GM18502 (cell line): ENCODE measurements around the gene ENOX1.
A peak's percentile ranks its signal among the peaks of the same experiment; 100 is the strongest.

Source experiments
- ATAC-seq: cut with Tn5 transposase; IDR thresholded peaks from one replicate; pipeline ENCODE4 v1.9.1; 2021; ENCODE audit warnings: mild to moderate bottlenecking; ENCODE audit not compliant: unreplicated experiment, poor library complexity

The ENOX1 gene

DNA sequence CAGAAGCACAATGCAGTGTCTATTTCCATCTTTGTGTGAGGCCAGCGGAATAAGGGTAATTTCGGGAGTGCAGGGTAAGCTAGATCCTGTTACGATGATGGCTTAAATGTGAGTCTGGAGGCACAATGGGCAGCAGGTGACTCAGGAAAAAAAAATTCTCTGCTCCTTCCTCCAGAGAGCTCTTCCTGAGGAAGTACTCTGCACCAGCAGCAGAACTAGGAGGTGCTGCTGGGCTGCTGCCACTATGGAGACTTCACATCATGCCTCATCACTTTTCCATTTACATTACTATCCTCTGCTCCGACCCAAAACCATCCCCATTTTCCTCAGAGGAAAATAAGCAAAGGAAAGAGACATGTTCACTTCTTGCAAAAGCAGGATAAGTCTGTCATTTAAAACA is 481.4 kb downstream of the ENOX1 start:
- ATAC-seq, result no peak

DNA sequence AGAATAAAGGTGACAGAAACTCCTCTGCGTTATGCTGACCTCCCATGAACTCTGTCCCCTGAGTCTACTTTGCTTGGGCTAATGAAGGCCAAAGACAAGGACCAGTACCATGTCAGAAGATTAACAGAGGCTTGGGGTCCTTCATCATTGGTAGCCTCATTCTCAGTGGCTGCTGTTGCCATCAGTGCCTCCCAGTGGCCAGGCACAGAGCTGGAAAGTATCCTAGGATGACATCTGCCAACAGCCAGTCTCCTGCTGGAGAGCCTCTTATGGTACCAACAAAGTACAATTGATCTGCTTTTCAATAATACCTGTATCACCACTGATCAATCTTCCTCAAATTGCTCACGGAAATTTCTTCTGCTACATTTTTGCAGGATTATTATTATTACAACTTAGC is 481.8 kb downstream of the ENOX1 start:
- no peak for ATAC-seq

DNA sequence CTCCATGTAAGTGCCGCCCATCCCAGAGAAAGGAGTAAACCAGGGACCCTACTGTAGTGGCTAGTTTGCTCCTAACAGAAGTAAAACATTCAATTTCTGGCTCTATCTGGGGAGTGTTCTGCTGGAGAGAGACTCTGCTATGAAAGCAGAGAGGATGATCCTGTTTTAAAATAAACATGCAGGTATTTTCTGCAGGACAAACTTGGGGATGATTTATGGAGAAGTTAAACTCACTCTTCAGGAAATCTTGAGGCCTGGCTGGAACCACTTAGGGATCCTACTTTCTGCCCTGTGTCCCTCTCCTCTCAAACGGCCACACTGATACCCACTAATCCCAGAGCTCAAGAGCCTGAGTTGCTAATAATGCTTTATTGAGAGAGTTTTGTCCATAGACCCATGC is 482.3 kb downstream of the ENOX1 start:
- ATAC-seq, result no peak

DNA sequence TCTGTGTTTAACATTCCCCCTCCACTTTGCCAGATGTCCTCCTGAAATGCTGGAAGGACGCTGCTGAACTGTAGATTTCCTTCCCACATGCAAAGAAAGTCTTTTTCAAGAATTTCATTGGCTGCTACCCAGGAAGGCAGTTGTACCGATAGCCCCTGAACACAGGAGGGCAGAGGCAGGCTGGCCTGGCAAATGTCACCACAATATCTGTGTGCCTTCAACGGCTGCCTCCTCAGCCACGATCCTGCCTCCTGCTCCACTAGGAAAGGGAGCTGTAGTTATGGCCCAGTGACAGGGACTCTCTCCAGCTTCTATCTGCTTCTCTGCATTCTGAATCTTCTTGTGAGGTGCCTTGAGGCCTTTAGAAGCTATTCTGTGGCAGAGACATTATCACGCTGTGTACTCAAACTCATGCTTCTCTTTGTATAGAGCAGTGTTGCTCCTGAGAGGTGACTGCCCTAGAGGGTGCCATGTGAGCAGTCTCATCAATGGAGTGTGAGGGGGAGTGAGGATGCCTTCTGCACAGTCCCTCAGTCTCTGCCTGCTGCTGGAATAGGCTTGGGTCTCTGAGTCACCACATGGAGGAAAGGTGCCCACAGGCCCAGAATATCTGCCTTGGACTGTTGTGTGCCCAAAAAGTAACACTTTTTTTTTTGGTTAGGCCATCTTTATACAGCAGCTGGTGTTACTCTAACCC is 483.6 kb downstream of the ENOX1 start:
- peak; percentile 69 for ATAC-seq

DNA sequence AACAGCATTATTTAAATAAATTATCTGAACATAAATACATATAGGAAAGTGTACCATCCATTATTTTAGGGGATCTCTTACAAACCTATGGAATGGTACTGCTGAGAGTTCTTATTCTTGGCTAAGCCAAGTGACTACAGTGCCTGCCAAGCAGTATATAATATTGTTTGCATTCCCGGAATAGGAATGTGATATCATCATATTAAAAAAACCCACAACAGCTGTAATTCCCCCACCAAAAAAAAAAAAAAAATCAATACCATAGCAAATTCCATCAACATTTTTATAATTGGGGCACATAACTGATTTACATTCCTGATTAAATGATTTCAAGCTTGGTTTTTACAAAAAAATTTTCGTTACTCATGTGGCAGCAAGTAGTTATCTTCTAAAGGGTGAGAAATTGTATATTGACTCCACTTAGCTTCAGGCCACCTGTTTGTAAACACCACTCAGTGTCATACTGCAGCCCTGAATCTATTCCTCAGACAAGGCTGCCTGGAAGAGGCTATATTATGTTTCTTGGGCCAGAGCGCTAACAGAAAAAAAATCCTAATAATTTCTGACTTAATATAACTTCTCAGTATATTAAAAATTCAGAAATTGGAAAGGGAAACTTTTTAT is 485.3 kb downstream of the ENOX1 start:
- ATAC-seq, result no peak

DNA sequence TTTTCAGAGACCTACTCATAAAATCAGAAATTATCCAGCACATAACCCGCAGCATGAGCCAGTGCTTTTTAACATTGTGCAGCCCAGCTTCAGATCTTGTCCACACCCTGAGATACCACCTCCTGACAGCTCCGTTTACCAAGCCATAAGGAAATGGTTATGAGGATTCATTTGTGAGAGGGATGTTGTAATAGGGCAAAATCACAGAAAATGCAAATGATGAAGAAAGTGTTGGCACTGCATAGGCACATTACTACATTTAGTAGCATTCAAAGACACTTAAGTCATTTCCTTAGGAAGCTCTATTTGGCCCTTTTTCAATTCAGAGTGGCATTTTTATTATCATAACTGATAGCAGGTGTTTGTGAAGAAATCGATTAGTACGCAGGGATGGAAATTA is 485.9 kb downstream of the ENOX1 start:
- no peak for ATAC-seq

DNA sequence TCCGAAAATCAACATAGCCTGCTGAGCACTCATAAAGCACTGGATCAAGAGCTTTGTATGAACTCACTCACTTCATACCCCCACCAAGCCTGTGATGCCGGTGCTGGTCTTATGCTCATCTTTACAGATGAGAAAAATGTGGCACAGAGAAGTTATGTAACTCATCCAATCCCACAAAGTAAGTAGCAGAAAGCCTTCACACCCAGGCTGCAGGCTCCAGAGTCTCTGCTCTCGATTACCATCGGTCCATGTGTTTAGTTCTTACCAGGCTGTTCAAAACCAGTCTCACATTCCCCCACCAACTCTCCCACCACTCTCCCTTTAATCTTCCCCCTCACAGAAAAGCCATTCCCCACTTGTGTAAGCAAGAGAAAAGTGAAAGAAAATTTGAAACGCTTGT is 487.4 kb downstream of the ENOX1 start:
- ATAC-seq, result no peak

DNA sequence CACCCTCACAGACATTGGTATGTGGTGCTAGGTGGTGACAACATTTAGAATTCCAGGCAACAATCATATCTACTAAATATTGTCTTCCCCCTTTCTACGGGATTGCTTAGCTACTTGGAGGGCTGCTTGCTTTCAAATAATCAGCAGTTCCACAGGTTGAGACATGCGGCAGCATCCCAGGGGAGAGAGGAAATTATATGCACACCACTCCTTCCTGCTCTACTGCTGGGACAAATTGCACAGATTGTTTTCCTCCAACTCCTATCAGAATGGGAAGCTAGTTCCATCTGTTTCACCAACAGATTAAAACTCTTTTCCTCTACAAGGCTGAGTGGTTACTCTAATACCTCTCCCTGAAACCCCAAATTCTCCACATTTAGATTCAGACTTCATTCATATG is 488.0 kb downstream of the ENOX1 start:
- no peak for ATAC-seq

DNA sequence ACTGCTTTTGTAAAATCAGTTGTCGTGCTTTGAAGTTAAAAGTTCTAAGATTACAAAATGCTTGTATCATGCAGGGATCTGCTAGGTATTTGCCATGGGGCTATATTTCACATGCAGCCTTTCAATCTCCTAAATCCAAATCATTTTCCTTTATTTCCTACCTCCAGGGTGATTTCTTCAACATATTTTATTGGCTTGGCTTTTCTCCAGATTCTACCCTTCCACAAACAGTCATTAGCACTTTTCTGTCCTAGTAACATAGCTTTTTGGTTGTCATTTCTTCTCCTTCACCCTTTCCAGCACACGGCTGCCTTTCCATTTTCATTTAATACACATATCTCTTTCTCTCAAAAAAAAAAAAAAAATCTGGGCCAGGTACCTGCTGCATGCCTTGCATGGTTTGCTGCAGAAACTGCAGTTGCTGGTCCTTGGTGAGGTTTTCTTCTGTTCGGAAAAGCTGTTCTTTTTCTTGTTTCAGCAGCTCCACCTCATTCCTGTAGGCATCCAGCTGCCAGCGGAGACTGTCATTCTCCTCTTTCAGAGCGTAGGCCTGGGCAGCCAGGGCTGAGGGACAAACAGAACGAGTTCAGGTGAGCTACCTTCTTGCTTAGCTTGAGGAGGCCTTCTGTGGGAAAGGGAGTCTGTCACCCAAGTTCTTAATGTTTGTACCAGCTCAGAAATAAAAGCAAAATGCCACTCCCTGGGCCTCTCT is 488.6 kb downstream of the ENOX1 start:
- ATAC-seq, result no peak

DNA sequence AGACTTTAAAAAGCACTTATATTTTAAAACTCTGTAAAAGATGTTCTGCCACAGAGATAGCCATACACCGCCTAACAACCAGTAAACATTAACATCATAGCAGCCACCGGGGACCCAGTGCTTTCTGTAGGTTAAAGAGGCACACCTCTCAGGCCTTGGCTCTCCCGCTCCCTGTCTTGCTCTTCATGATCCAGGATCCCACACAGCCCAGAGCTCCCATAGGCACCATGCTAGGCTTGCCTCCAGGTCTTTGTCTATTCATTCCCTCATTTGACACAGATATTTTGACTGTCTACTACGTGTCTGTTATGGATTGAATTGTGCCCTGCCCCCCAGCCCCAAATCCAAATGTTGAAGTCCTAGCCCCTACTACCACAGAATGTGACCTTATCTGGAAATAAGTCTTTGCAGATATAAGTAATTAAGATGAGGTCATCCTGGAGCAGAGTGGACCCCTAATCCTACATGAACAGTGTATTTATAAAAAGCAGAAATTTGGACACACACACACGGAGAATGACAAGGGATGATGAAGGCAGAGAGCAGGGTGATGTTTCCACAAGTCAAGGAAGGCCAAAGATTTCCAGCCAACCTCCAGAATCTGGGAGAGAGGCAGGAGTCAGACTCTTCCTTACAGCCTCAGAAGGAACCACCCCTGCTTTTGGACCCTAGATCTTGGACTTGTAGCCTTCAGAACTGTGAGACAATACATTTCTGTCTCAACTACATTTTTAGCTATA is 490.8 kb downstream of the ENOX1 start:
- ATAC-seq, result no peak

DNA sequence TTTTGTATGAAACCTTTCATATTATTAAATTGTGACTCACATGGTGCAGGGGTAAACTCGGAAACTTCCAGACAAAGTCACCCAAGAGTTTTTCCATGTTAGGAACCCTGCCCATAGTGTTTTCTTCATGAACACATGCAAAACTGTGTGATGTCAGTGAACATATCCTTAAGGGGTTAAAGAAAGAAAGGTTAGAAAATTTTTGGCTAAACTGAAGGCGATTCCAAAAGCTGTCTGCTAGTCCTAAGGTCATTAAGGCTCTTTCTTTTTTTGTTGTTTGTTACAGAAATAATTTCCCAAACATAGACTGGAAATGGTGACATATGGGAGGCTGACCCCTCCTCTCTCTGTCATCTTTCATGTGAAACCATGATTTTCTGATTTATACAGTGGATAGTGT is 491.5 kb downstream of the ENOX1 start:
- ATAC-seq, result no peak

DNA sequence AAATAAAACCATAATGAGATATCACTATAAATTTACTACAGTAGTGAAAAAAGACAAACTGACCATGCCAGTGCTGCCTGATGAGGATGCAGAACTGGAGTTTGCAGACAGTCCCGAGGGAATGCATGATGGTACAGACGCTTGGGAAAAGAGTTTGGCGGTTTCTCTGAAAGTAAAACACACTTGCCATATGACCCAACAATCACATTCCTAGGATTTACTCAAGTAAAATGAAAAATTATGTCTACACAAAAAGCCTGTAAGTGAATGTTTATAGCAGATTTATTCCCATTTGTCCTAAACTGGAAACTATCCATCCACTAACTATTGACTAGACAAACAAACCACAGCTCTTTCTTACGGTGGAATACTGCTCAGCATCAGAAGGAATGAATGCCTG is 492.4 kb downstream of the ENOX1 start:
- no peak for ATAC-seq

DNA sequence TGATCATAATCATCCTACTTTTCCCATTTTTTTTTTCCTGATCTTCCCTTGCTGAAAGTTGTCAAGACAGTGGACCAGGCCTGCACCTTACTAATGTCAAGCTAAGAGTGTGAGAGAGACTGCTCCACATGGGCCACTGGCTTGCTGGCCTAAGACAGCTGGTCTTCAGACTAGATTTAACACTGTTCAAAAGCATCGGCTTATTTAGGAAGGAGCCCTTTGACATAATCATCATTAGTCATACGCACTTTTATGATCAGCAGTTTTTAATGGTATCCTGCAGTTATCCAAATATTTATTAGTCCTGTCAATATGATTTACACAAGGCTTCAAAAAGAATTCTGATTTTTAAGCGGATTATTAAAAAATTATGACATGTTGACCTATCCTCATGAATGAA is 492.8 kb downstream of the ENOX1 start:
- no peak for ATAC-seq

DNA sequence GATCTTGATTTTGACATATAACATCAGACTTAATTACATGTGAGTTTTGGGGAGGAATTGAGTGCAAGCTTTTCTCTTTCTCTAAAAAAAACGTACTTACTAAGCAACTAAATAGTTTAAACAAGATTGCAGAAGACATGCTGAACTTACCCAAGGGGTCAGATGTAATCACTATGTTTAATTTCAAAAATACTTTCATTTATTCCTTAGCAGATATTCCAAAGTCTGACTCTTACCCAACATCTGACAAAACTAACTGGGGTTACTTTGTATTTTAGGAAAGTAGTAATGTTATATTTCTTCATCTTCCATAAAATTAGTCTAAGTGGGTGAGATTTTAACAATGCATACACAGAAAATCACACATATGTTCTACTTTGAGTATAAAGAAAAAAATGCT is 493.2 kb downstream of the ENOX1 start:
- no peak for ATAC-seq

DNA sequence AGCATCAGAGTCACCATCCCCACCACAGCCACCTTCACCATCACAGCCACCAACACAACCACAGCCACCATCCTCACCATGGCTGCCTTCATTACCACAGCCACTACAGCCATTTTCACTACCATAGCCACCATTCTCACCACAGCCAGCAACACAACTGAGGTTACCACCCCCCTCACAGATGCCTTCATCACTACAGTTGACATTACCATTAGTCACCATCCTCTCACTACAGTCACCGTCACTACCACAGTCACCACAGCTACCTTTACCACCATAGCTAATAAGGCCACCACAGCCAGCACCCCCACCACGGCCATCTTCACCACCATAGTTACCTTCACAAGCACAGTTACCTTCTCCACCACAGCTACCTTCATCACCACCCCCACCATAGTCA is 493.8 kb downstream of the ENOX1 start:
- ATAC-seq, result no peak

DNA sequence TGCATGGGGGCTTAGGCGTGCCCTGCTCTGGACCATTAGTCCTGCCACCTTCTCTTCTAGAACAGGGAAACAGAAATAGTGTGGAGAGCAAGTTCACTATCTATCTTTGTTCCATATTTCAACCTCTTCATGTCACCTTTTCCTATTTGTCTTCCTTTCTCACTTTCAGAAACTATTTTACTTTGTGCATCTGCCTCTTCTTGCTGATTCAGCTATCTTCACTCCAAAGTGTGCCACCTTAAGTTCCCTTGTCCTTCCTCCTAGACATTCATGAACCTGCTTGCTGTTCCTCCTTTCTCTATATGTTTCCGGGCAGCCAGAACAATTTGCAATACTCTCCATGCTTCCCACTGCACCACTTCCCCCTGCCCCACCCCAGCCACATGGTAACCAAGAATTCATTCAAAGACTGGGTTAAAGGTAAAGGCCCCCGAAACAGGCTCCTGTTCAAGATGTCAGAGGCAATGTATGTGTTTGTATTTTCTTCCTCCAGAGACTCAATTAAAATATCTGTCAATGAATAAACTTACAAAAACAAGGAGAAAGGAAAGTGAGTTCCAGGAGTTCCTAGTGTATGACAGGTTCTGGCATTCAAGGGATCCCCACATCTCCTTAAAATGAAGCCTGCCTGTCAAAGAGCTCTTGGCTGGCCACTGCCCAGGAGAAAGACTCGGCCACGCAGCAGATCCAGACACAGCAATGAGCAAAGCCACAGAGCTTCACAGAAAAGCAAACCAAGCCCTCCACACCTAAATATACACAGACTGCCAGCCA is 495.3 kb downstream of the ENOX1 start:
- no peak for ATAC-seq

DNA sequence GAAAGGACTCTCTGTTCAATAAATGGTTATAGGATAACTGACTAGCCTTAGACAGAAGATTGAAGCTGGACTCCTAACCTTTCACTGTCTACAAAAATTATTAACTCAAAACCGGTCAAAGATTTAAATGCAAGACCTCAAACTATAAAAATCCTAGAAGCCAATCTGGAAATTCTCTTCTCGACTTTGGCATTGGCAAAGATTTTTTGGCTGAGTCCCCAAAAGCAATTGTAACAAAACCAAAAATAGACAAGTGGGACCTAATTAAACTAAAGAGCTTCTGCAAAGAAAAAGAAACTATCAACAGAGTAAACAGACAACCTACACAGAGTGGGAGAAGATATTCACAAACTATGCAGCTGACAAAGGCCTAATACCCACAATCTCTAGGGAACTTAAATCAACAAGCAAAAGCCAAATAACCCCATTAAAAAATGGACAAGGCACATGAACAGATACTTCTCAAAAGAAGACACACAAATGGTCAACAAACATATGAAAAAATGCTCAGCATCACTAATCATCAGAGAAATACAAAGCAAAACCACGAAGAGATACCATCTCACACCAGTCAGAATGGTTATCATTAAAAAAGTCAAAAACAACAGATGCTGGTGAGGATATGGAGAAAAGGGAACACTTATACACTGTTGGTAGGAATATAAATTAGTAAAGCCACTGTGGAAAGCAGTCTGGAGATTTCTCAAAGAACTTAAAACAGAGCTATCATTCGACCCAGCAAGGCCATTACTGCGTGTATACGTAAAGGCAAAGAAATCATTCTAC is 497.1 kb downstream of the ENOX1 start:
- ATAC-seq, result no peak

DNA sequence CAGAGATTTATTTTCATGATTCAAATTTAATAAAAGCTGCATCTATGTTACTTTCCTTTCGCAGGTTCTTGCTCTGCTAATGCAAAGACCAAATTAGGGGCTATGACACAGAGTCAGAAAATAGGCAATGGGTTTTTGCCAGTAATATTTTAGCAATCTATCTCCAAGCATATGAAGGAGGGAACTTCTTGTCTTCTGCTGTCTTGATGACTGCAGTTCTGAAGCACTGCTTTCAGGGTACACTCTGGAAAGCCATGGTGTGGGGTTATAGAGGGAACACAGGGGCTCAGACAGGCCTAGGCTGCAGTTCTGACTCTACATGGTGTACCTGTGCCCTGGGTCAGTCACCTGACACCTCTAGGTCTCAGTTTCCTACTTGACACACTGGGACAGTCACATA is 500.0 kb downstream of the ENOX1 start:
- no peak for ATAC-seq

DNA sequence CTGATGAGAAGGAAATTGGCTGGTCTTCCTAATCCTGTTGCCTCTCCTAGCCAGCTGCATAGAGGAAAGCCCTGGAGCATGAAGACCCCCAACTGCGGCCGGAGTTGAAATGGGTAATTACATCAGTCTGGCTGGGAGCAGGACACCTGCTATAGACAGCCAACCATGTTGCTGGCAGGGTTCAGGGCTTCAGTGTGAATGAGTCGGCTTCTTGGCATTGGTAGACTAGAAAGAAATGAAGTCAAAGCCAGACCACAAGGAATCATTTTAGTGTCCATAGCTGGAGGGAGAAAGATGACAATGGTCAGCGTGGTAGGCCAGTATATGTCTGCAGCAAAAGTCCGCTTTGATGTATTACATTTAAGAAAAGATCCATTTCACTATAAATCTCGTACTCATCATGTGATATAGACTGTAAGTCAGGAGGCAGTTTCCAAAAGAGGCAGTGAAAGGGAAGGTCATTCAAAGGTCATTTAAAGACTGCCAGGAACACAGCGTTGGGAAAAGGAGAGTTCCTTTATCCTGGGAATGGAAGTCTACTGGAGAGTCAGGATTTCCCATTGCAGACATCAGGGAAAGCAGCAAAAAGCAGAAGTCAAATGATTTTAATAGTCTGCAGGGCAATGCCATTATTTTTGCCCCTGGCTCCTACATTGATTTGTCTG is 500.7 kb downstream of the ENOX1 start:
- ATAC-seq, result no peak
